GM21529 (cell line): ENCODE results near the gene ASXL2.
"Not testable (repeated sequence)": the region's sequence is repeated elsewhere in the genome, so short reads cannot be mapped to it uniquely, and the experiment has no call there.

ENCODE experiments used
- ATAC-seq: cut with Tn5 transposase; IDR thresholded peaks from one replicate; pipeline ENCODE4 v1.9.1; 2021; ENCODE audit not compliant: unreplicated experiment

Gene ASXL2

DNA sequence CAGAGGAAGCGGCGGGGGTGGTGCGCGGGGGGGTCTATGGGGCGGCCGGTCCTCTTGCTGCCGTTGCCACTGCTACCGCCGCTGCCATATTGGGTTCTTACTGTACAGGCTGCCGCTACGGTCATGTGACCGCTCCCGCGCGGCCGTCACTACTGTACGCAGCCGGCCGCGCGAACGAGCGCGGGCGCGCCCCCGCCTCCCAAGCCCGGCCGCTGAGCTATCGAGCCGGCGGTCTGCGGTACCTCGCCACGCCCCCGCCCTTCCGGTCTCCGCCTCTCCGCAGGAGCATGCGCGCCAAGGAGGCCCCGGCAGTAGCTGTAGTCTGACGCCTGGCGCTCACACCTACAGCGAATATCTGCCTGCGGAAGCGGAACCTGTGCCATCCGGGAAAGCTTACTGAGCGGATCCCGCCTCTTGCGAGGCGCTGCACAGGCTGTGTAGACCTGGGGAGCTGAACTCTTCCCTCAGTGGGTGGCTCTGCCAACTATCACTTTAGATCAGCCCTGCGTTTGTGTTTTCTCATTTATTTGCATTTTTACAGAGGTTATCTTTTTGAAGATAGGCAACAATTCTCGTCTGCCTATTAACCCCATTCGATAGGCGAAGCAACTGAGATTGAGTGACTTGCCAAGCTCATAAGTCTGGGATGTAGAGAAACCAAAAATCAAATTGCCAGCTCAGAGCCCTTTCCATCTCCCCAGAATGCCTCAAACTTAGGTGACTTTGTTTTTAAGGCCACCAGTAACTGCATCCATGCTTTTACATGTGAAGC lies at the start of gene ASXL2:
Gene ASXL2 (minus strand): TSS at position 127 of the 772 bp plus-strand sequence. CDS start 265 bp downstream, outside the sequence.
- peak; percentile 90 for ATAC-seq

DNA sequence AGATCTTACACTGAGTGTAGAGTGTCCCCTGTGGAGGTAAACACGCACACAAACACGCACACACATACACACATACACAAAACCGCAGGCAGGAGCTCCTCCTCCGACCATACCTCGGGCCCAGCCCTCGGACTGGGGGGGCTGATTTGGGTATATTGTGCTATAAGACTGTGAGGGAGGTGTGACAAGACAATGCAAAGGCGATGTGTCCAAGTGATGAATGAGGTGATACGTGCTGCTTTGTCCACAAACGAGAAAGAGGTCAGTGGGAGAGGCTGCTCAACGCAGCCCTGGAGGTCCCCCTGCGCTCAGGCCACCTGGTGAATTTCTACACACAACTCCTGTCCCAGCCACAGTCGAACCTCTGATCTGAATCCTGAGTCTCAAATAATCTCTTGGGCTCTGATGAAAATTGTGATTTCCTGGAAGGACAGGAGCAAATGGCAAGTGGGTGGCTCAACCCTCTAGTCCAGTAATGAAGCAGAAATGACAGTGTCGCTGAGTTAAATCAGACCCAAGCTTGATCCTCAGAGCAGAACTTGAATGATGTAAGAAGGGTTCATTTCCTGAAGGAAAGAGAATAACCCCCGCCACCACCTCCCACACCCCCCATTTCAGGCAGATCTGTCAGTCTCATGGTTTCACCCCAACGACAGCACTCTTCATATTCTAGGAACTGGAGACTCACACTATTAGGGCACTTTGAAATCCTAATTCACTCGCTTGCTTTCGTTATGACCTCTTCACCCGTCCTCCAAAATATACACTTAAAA lies 48.9 kb upstream of the ASXL2 start:
- no peak for ATAC-seq

DNA sequence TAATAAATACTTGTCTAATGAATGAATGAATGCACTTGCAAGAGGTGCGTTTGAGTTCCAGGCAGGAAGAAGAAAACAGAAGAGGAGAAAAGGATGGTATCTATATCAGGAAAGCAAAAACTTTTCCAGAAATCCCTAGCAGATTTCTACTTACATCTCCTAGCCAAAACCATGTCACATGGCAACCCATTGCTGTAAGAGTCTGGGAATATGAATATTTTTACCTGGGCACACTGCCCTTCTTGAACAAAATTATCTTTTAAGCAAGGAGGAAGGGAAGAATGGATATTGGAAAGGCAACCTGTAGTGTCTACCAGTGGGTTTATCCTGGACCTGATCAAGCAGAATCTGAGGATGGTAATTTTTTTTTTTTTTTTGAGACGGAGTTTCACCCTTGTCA lies 44.2 kb upstream of the ASXL2 start:
- no peak for ATAC-seq

DNA sequence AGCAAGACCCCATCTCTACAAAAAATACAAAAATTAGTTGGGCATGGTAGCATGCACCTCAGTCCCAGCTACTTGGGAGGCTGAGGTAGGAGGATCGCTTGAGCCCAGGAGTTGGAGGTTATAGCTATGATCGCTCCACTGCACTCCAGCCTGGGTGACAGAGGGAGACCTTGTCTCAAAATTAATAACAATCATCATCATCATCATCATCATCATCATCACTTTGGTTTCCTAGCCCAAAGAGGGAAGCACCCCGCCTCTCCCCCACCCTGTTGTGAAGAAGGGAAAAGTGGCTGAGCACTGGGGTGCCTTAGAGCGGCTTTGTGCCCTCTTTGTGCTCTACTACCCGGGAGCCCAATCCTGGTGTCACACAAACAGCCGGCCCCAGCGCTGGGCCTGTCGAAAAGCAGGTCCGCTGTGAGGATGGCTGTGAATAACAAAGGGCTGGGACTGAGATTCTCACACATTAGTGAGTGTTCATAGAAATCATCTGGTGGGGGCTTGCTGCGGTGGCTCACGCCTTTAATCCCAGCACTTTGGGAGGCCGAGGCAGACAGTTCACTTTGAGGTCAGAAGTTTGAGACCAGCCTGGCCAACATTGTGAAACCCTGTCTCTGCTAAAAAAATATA lies 42.6 kb upstream of the ASXL2 start:
- no peak for ATAC-seq

DNA sequence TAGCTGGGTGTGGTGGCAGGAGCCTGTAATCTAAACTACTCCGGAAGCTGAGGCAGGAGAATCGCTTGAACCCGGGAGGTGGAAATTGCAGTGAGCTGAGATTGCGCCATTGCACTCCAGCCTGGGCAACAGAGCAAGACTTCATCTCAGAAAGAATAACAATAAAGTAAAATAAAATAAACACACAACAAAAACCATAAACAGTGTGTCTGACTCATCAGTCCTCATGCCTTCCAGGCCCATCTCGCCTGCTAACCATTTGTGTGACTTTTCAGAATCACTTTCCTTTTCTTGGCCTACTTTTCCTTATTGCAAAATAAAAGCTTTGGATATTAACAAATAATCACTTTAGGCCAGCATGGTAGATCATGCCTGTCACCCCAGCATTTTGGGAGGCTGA lies 42.0 kb upstream of the ASXL2 start:
- ATAC-seq = no peak

DNA sequence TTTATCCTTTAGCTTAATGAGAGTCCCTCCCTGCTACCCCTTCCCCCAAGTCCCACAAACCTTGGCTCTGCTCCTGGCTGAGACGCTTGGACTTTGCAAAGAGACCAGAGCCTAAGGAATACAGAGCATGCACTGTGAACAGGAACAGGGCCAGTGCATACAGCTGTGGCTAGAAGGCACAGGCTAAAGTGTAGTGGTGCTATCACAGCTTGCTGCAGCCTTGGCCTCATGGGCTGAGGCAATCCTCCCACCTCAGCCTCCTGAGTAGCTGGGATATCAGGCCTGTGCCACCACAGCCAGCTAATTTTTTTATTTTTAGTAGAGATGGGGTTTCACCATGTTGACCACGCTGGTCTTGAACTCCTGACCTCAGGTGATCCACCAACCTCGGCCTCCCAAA lies 39.5 kb upstream of the ASXL2 start:
- ATAC-seq = no peak

DNA sequence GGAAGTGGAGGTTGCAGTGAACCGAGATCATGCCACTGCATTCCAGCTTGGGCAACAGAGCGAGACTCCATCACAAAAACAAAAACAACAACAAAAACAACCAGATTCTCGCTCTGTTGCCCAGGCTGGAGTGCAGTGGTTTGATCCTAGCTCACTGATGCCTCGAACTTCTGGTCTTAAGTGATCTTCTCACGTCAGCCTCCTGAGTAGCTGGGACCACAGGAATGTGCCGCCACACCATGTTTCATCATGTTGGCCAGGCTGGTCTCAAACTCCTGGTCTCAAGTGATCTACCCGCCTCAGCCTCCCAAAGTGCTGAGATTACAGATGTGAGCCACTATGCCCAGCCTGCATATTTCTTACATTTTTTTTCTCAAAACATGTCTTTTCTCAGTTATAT lies 39.1 kb upstream of the ASXL2 start:
- not testable (repeated sequence) for ATAC-seq

DNA sequence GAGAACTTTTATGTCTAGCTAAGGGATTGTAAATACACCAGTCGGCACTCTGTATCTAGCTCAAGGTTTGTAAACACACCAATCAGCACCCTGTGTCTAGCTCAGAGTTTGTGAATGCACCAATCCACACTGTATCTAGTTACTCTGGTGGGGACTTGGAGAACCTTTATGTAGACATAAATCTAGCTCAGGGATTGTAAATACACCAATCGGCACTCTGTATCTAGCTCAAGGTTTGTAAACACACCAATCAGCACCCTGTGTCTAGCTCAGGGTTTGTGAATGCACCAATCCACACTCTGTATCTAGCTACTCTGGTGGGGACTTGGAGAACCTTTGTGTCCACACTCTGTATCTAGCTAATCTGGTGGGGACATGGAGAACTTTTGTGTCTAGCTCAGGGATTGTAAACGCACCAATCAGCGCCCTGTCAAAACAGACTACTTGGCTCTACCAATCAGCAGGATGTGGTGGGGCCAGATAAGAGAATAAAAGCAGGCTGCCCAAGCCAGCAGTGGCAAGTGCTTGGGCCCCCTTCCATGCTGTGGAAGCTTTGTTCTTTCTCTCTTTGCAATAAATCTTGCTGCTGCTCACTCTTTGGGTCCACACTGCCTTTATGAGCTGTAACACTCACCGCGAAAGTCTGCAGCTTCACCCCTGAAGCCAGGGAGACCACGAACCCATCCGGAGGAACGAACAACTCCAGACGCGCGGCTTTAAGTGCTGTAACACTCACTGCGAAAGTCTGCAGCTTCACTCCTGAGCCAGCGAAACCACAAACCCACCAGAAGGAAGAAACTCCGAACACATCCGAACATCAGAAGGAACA lies 37.9 kb upstream of the ASXL2 start:
- not testable (repeated sequence) for ATAC-seq

DNA sequence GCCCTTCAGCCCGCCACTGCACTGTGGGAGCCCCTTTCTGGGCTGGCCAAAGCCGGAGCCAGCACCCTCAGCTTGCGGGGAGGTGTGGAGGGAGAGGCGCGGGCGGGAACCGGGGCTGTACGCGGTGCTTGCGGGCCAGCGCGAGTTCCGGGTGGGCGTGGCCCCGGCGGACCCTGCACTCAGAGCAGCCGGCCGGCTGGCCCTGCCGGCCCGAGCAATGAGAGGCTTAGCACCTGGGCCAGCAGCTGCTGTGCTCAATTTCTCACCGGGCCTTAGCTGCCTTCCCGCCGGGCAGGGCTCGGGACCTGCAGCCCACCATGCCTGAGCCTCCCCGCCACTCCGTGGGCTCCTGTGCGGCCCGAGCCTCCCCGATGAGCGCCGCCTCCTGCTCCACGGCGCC lies 37.1 kb upstream of the ASXL2 start:
- ATAC-seq = not testable (repeated sequence)

DNA sequence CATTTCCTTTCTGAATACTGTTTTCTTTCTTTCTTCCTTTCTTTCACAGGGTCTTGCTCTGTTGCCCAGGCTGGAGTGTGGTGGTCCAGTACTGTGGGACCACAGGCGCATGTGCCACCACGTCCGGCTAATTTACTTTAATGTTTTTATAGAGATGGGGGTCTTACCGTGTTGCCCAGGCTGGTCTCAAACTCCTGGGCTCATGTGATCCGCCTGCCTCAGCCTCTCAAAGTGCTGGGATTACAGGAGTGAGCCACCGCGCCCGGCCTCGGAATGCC lies 35.3 kb upstream of the ASXL2 start:
- ATAC-seq = not testable (repeated sequence)

DNA sequence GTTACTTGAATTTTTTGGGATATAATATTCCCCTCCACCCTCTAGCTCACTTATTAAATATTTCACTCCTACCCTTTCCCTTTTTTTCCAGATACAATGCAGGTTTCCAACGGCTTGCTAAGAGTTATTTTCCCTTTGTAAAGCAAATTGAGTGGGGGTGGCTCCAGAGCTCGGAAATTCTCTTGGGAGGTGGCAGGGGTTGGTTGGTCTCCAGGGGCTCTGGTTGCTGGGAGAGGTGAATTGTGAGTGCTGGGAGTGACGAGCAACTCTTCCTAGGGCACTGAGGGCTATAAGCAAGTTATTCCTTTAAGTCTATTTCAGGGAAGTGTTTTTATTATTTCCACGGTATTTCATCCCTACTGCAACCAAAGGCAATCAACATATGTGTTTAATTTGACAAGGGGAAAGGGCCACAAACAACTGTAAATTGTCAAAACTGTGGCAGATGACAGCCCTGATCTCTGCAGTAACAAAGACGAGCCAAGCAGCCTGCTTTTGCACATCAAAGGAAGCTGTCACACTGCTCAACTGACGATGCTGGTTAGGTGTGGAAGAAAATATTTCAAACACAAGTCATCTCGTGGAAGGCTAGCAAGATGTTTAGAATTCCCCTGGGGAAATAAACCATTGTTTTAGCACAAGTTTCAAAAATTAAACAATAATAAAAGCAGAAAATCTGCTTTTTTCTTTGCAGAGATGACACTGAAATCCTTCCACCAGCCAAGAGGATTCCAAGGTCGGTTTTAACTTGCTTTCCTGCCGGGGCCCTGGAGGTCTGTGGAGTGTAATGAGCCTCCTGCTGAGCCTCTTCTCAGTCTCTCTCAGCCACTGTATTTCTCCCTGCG lies 34.8 kb upstream of the ASXL2 start:
- ATAC-seq = no peak

DNA sequence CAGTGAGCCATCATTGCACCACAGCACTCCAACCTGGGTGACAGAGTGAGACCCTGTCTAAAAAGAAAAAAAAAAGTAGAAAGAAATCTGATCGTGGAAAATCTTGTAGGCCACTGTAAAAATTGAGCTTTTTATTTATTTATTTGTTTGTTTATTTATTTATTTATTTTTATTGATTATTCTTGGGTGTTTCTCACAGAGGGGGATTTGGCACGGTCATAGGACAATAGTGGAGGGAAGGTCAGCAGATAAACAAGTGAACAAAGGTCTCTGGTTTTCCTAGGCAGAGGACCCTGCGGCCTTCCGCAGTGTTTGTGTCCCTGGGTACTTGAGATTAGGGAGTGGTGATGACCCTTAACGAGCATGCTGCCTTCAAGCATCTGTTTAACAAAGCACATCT lies 31.3 kb upstream of the ASXL2 start:
- not testable (repeated sequence) for ATAC-seq

DNA sequence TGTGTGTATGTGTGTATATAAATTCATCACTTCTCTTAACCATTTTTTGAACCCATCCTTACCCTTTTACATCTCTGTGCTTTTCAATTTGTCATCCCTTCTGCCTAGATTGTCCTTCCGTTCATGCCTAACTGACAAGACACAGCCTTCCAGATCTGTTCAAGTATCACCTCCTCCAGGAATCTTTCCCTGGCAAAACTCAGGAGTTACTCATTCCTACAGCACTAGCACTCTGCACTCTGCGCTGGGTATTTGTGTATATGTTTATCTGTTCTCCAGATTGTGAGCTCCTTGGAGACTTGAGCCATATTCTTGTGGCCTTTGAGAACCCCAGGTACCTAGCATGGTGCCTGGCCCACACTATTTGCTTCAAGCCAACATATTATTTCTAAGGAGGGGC lies 26.8 kb upstream of the ASXL2 start:
- no peak for ATAC-seq

DNA sequence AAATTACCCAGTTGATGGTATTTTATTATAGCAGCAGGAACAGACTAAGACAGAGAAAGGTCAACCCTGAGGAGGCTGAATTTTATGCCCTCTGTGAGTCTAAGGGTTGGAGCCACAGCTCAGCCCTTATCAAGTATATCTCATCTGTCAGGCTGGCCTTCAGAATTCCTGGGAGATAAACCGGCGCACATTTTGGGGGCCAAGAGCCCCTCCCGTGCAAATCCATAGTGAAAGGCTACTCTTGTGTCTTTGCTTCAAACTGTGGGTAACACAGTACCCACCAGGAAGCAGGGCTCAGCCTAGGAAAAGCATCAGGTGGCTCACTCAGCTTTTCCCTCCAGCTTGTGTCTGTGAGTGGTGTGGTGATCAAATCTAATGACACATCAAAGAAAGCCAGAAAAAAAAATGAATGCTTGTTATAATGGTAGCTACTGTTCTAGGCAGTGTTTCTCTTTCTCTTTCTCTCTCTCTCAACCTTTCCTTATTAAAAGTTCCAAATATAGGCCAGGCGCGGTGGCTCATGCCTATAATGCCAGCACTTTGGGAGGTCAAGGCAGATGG lies 25.0 kb upstream of the ASXL2 start:
- ATAC-seq = no peak

DNA sequence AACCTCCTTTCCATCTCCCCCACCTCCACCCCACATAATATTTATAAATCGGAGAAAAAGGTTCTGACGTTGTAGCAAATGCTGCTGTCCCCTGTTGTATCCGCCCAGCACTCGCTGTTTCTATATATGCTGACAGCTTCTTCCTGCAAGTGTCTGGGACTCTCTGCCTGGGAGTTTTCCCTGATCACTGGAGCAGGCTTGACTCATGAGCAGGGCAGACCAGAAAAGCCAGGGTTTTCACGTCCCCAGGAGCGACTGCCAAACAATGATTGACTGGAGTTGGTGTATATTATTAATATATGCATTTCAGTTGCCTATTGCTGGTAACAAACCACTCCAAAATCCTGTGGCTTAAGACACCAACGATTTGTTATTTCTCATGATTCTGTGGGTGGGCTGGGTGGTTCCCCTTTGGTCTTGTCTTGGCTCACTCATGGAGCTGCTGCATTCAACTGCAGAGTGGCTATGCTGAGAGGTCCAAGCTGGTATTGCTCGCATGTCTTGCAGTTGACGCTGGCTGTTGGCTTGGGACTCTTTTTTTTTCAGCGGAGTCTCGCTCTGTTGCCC lies 21.2 kb upstream of the ASXL2 start:
- ATAC-seq = no peak

DNA sequence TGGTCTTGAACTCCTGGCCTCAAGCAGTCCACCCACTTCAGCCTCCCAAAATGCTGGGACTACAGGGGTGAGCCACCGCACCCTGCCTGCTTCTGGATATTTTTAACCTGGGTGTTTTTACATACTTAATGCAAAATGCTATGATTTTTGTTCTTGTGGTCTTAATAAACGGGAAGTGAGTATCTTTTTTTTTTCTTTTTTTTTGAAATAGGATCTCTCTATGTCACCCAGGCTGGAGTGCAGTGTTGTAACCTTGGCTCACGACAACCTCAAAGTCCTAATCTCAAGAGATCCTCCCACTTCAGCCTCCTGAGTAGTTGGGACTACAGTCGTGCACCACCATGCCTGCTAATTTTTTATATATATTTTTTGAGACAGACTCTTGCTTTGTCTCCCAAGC lies 19.2 kb upstream of the ASXL2 start:
- no peak for ATAC-seq

DNA sequence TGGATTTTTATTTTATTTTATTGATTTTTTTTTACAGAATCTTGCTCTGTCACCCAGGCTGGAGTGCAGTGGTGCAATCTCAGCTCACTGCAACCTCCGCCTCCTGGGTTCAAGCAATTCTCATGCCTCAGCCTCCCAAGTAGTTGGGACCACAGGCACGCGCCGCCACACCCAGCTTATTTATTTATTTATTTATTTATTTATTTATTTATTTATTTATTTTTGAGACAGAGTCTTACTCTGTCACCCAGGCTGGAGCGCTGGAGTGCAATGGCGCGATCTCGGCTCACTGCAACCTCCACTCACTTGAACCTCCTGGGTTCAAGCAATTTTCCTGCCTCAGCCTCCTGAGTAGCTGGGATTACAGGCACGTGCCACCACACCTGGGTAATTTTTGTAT lies 18.0 kb upstream of the ASXL2 start:
- ATAC-seq = not testable (repeated sequence)

DNA sequence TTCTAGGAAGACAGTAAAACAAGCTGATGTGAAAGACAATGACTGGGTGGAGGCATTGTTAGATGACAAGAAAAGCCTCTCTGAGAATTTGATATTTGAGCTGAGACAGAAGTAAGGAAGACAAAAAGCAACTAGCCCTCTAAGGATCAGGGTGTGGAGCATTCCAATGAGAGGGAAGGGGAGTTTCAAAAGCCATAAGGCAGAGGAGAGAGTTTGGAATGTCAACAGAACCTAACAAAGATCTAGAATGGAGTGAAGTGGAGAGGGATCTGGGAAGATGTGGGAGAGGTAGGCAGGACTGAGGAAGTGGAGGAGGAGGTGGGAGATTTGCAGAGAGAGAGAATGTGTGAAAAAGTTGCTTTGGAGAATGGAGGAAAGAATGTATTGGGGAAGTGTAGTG lies 17.3 kb upstream of the ASXL2 start:
- ATAC-seq = no peak

DNA sequence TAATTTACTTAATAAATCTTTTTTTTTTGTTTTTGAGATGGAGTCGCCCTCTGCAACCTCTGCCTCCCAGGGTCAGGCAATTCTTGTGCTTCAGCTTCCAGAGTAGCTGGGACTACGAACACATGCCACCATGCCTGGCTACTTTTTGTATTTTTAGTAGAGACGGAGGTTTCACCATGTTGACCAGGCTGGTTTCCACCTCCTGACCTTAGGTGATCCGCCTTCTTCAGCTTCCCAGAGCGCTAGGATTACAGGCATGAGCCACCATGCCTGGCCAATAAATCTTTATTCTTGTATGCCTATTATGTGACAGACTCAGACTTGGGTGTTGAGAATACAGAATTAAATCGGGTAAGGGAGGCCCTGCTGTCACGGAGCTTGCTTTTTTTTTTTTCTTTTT lies 16.7 kb upstream of the ASXL2 start:
- ATAC-seq = no peak
